ENCODE results near the gene PDGFD.

The PDGFD gene

GRCh38 chr11:103904324-103904667 lies 259.7 kb downstream of the PDGFD start:
- no peak for DNase-seq

GRCh38 chr11:103903621-103904323 lies 260.2 kb downstream of the PDGFD start:
- DNase-seq: no peak

GRCh38 chr11:103902994-103903393 lies 261.0 kb downstream of the PDGFD start:
- DNase-seq: no peak

GRCh38 chr11:103901656-103902055 lies 262.3 kb downstream of the PDGFD start:
- DNase-seq: no peak

- DNase-seq: no peak
These were observed 265.2 kb downstream of the PDGFD start for GRCh38 chr11:103898577-103899336.

GRCh38 chr11:103898065-103898464 lies 265.9 kb downstream of the PDGFD start:
- DNase-seq: no peak

GRCh38 chr11:103897160-103897936 lies 266.6 kb downstream of the PDGFD start:
- no peak for DNase-seq

- DNase-seq: no peak
These were observed 268.8 kb downstream of the PDGFD start for GRCh38 chr11:103895106-103895505.

- no peak for DNase-seq
These were observed 269.3 kb downstream of the PDGFD start for GRCh38 chr11:103894673-103895072.

GRCh38 chr11:103894034-103894433 lies 269.9 kb downstream of the PDGFD start:
- DNase-seq: no peak

GRCh38 chr11:103893371-103893770 lies 270.6 kb downstream of the PDGFD start:
- no peak for DNase-seq

- no peak for DNase-seq
These were observed 271.3 kb downstream of the PDGFD start for GRCh38 chr11:103892603-103893002.

- DNase-seq: no peak
These were observed 273.3 kb downstream of the PDGFD start for GRCh38 chr11:103890654-103891053.

GRCh38 chr11:103889679-103890078 lies 274.3 kb downstream of the PDGFD start:
- DNase-seq: no peak

- no peak for DNase-seq
These were observed 275.4 kb downstream of the PDGFD start for GRCh38 chr11:103888541-103888951.

- no peak for DNase-seq
These were observed 276.8 kb downstream of the PDGFD start for GRCh38 chr11:103887001-103887658.

GRCh38 chr11:103883856-103884255 lies 280.1 kb downstream of the PDGFD start:
- DNase-seq: no peak

GRCh38 chr11:103883291-103883690 lies 280.7 kb downstream of the PDGFD start:
- no peak for DNase-seq

GRCh38 chr11:103881584-103881983 lies 282.4 kb downstream of the PDGFD start:
- DNase-seq: no peak

- DNase-seq: no peak
These were observed 283.0 kb downstream of the PDGFD start for GRCh38 chr11:103880968-103881367.

GRCh38 chr11:103878646-103879045 lies 285.3 kb downstream of the PDGFD start:
- DNase-seq: no peak

- no peak for DNase-seq
These were observed 286.7 kb downstream of the PDGFD start for GRCh38 chr11:103877221-103877620.

GRCh38 chr11:103875855-103876510 lies 288.0 kb downstream of the PDGFD start:
- DNase-seq: no peak

All from NCI-H1694 treated with DMSO at 0.1 percent for 48 hours (cell line).